ENCODE measurements around the gene PRIM2. TPM values are rescaled to one million over a fixed set of nuclear protein-coding genes. Genes with fewer than 3 reads are reported as not detected.

The PRIM2 gene
- total and polyA plus RNA-seq, 2 of the 8 experiments (the other 6 are each of a cell fraction or from before 2014, with no cell fraction given), result 20.8 to 46.8 TPM

DNA sequence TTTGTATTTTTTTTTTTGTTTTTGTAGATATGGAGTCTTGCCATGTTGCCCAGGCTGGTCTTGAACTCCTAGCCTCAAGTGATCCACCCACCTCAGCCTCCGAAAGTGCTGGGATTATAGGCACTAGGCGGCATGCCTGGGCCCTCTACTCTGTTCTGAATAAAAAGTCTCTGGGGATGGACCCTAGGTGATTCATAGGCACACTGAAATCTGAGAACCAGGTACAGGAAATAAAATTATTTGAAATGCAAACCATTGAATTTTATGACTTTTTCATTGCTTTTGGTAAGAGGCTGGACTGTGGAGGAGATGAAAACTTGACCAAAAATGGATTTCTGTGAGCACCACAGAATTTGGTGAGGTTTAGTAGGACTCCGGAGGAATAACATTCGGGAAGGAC, 117.5 kb downstream of the PRIM2 start (continued):
- TF ChIP-seq GTF2F1 (IDR thresholded peaks at IDR 0.05; ENCODE audit: borderline replicate concordance, low read depth, low read length), result no peak
- no peak for TF ChIP-seq ZNF274 (IDR thresholded peaks at IDR 0.05; ENCODE audit: borderline replicate concordance, extremely low read depth, low read length)
- no peak for TF ChIP-seq SUZ12 (IDR thresholded peaks at IDR 0.05; ENCODE audit: low read length)
- TF ChIP-seq TBP (IDR thresholded peaks at IDR 0.05; ENCODE audit: low read depth, low read length), result no peak

Measured in H1 (cell line).